ENCODE measurements around the gene SFXN5.

The SFXN5 gene

GRCh38 chr2:73050121-73050545, 21.4 kb downstream of the SFXN5 start:
- TF ChIP-seq SIN3A (IDR thresholded peaks at IDR 0.05; ENCODE audit: borderline replicate concordance, insufficient read depth, low read length) (no peak), TAF1 (IDR thresholded peaks at IDR 0.05; ENCODE audit: borderline replicate concordance, insufficient read depth, low read length) (no peak), POLR2AphosphoS5 (IDR thresholded peaks at IDR 0.05; ENCODE audit: low read depth, low read length) (no peak), FOXP2 (optimal IDR thresholded peaks at IDR 0.05; ENCODE audit: borderline replicate concordance, extremely low read depth, extremely low read length, insufficient read depth) (no peak)
- TF ChIP-seq, protein P1, sequence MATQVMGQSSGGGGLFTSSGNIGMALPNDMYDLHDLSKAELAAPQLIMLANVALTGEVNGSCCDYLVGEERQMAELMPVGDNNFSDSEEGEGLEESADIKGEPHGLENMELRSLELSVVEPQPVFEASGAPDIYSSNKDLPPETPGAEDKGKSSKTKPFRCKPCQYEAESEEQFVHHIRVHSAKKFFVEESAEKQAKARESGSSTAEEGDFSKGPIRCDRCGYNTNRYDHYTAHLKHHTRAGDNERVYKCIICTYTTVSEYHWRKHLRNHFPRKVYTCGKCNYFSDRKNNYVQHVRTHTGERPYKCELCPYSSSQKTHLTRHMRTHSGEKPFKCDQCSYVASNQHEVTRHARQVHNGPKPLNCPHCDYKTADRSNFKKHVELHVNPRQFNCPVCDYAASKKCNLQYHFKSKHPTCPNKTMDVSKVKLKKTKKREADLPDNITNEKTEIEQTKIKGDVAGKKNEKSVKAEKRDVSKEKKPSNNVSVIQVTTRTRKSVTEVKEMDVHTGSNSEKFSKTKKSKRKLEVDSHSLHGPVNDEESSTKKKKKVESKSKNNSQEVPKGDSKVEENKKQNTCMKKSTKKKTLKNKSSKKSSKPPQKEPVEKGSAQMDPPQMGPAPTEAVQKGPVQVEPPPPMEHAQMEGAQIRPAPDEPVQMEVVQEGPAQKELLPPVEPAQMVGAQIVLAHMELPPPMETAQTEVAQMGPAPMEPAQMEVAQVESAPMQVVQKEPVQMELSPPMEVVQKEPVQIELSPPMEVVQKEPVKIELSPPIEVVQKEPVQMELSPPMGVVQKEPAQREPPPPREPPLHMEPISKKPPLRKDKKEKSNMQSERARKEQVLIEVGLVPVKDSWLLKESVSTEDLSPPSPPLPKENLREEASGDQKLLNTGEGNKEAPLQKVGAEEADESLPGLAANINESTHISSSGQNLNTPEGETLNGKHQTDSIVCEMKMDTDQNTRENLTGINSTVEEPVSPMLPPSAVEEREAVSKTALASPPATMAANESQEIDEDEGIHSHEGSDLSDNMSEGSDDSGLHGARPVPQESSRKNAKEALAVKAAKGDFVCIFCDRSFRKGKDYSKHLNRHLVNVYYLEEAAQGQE (IDR thresholded peaks at IDR 0.05; ENCODE audit: insufficient read depth in 1 of 2, low read depth in 2 of 2, low read length in 2 of 2) = no peak

DNA sequence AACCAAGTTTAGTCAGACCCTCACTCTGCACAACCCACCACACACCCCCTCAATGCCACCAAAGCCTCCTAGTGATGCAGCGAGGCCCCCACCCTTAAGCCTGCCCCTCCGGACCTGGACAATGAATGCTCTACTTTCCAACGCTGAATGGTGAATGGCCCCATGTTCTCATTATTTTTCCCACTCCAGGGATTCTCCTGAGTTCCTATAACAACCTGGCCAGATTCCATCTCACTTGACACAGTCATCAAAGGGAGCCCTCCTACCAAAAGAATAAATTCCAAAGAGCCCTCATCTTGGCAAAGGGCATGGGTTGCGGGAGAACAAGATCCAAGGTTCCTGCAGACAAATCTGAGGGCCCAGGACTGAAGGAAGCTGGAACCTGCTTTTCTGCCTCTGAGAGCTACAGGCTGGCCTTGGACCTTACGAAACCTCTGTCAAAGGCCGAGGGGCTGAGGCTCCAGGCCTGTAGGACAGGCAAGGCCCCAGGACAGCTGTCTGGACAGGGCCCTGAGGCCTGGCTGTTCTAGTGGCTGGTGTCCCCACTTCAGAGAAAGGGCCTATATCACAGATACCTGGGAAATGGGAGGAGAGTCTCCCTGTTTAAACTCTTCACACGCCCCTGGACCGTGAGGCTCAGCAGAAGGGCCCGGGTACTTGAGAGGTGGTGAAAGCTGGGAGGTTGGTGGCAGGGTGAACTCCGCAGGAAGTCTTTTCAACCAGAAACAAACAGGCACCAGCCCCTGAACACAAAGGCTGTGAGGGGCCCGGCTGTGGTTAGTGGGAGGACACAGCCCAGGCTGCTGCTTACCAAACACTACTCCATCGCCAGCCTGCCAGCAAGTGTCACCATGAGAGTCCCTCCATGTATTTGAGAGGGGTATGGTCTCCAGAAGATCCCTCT, 27.3 kb downstream of the SFXN5 start:
- TF ChIP-seq FOXP2 (optimal IDR thresholded peaks at IDR 0.05; ENCODE audit: borderline replicate concordance, extremely low read depth, extremely low read length, insufficient read depth) (no peak), SIN3A (IDR thresholded peaks at IDR 0.05; ENCODE audit: borderline replicate concordance, insufficient read depth, low read length) (no peak), TAF1 (IDR thresholded peaks at IDR 0.05; ENCODE audit: borderline replicate concordance, insufficient read depth, low read length) (no peak), POLR2AphosphoS5 (IDR thresholded peaks at IDR 0.05; ENCODE audit: low read depth, low read length) (no peak)
- TF ChIP-seq, protein P1 (IDR thresholded peaks at IDR 0.05; ENCODE audit: insufficient read depth in 1 of 2, low read depth in 2 of 2, low read length in 2 of 2) = no peak

GRCh38 chr2:73043276-73043675, 28.2 kb downstream of the SFXN5 start:
- TF ChIP-seq, protein P1 (IDR thresholded peaks at IDR 0.05; ENCODE audit: insufficient read depth in 1 of 2, low read depth in 2 of 2, low read length in 2 of 2) = no peak
- no peak for TF ChIP-seq TAF1 (IDR thresholded peaks at IDR 0.05; ENCODE audit: borderline replicate concordance, insufficient read depth, low read length)
- no peak for TF ChIP-seq FOXP2 (optimal IDR thresholded peaks at IDR 0.05; ENCODE audit: borderline replicate concordance, extremely low read depth, extremely low read length, insufficient read depth)
- TF ChIP-seq POLR2AphosphoS5 (IDR thresholded peaks at IDR 0.05; ENCODE audit: low read depth, low read length) = no peak
- TF ChIP-seq SIN3A (IDR thresholded peaks at IDR 0.05; ENCODE audit: borderline replicate concordance, insufficient read depth, low read length) = no peak

DNA sequence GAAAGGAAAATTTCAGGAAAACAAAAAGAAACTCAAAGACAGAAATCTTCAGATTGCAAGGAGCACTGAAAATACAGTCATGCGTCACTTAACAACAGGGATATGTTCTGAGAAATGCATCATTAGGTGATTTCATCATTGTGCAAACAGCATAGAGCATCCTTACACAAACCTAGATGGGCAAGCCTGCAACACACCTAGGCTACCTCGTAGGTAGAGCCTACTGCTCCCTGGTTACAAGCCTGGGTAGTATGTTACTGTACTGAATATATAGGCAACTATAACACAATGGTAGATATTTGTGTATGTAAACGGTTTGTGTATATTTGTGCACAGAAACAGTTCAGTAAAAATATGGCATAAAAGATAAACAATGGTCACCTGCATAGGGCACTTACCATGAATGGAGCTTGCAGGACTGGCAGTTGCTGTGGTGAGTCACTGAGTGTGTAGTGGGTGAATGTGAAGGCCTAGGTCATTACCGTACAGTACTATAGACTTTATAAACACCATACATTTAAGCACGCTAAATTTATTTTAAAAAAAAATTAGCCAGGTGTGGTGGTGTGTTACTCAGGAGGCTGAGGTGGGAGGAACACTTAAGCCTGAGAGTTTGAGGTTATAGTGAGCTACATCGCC, 33.4 kb downstream of the SFXN5 start:
- TF ChIP-seq SIN3A (IDR thresholded peaks at IDR 0.05; ENCODE audit: borderline replicate concordance, insufficient read depth, low read length) = no peak
- TF ChIP-seq, protein P1 (IDR thresholded peaks at IDR 0.05; ENCODE audit: insufficient read depth in 1 of 2, low read depth in 2 of 2, low read length in 2 of 2) = no peak
- TF ChIP-seq POLR2AphosphoS5 (IDR thresholded peaks at IDR 0.05; ENCODE audit: low read depth, low read length) = no peak
- no peak for TF ChIP-seq TAF1 (IDR thresholded peaks at IDR 0.05; ENCODE audit: borderline replicate concordance, insufficient read depth, low read length)
- no peak for TF ChIP-seq FOXP2 (optimal IDR thresholded peaks at IDR 0.05; ENCODE audit: borderline replicate concordance, extremely low read depth, extremely low read length, insufficient read depth)

All from PFSK-1 (cell line).